Measurements from ENCODE around the gene MAP4K4. TPM values are rescaled to one million over a fixed set of nuclear protein-coding genes. Genes with fewer than 3 reads are reported as not detected.

The MAP4K4 gene
- total and polyA plus RNA-seq, 2 of the 13 experiments (the other 11 are each of a cell fraction or from before 2014, with no cell fraction given) = 105 to 264 TPM

- no peak for TF ChIP-seq THYN1 (CRISPR knock-in tag; IDR thresholded peaks at IDR 0.05; ENCODE audit: borderline replicate concordance, low read depth)
- TF ChIP-seq KLF6 (CRISPR knock-in tag; IDR thresholded peaks at IDR 0.05) = no peak
- TF ChIP-seq BCL6 (CRISPR knock-in tag; IDR thresholded peaks at IDR 0.05) = no peak
- no peak for TF ChIP-seq ZNF224 (CRISPR knock-in tag; IDR thresholded peaks at IDR 0.05)
- TF ChIP-seq TBL1XR1 (IDR thresholded peaks at IDR 0.05; ENCODE audit: borderline replicate concordance, low read length, partially characterized antibody) = no peak
- no peak for TF ChIP-seq MAX (IDR thresholded peaks at IDR 0.05)
- TF ChIP-seq ZNF784 (CRISPR knock-in tag; IDR thresholded peaks at IDR 0.05; ENCODE audit: borderline replicate concordance) = no peak
- no peak for TF ChIP-seq SIN3A (IDR thresholded peaks at IDR 0.05; ENCODE audit: borderline replicate concordance, low read depth, low read length)
- no peak for TF ChIP-seq MAF1 (CRISPR knock-in tag; IDR thresholded peaks at IDR 0.05; ENCODE audit: borderline replicate concordance)
These were observed 81.7 kb downstream of the MAP4K4 start (continued) for GRCh38 chr2:101779190-101779589.

GRCh38 chr2:101779656-101780055 is 82.1 kb downstream of the MAP4K4 start:
- H3K27me3 ChIP-seq (ENCODE audit: control insufficient read depth in 1 of 2, insufficient read depth in 2 of 2, low read length in 2 of 2) = no peaks in the 10 kb centered on the region
- 97% methylated on average over 3 of the region's 3 CpGs for WGBS (ENCODE audit: low lambda C conversion rate)
- in situ Hi-C loops (cut with HindIII; ENCODE audit: extremely low pct_ligation_motif_present, low pct_unique_long_range_greater_than_20kb) (no loop called here), intact Hi-C loops (cut with micrococcal nuclease; ENCODE audit: unreplicated experiment) (no loop called here)
- H3K4me1 ChIP-seq (ENCODE audit: insufficient read depth, low read length) = peaks cover 91% of the 10 kb centered on the region
- POLR2A ChIA-PET = interaction anchor here (1.1 kb wide), 1 partner anchor 12 kb away, joined by 3 read pairs; no protein-coding TSS in a partner anchor
- ATAC-seq = no peak
- FAIRE-seq = no peak
- H3K4me3 ChIP-seq (replicated peaks in 1 of 3; ENCODE audit: insufficient read depth in 1 of 3, low read depth in 2 of 3, low read length in 3 of 3) = no peak overlapping the region
- H4K20me1 ChIP-seq (ENCODE audit: insufficient read depth, low read length) = peaks cover 92% of the 10 kb centered on the region
- no TSS peak for BruUV-seq (replicated peaks)
- no peak overlapping the region for H3K4me2 ChIP-seq (ENCODE audit: low read depth, low read length)
- H3K79me2 ChIP-seq (ENCODE audit: insufficient read depth, low read length) = peaks cover 100% of the 10 kb centered on the region
- no peak overlapping the region for H3K27ac ChIP-seq (ENCODE audit: extremely low read length, insufficient read depth, low read length)
- no peak overlapping the region for H2AFZ ChIP-seq (ENCODE audit: low read length)
- peaks cover 6 to 19% of the 10 kb centered on the region in 2 experiments; a peak in 4 of 5 replicates for H3K36me3 ChIP-seq (replicated peaks in 1 of 2; ENCODE audit: control insufficient read depth in 1 of 2, insufficient read depth in 2 of 2, low read length in 2 of 2)
- no peak for DNase-seq (ENCODE audit: low spot score)
- CTCF ChIA-PET (ENCODE audit: low intra/inter-chr PET ratio, low total read pairs) = no interaction called here
- no peaks in the 10 kb centered on the region for H3K9me3 ChIP-seq (ENCODE audit: low read length)
- no peak overlapping the region for H3K9ac ChIP-seq (ENCODE audit: insufficient read depth, low read depth, low read length)
- no peak for TF ChIP-seq HNF4G (IDR thresholded peaks at IDR 0.05; ENCODE audit: borderline replicate concordance, low read depth, low read length)
- TF ChIP-seq HNF4G (CRISPR knock-in tag; IDR thresholded peaks at IDR 0.05; ENCODE audit: borderline replicate concordance, low read depth) = no peak
- peak; percentile 58 for TF ChIP-seq RBM22 (optimal IDR thresholded peaks at IDR 0.05; ENCODE audit: low read length)
